ENCODE measurements around the gene TPM2. TPM values are rescaled to one million over a fixed set of nuclear protein-coding genes. Genes with fewer than 3 reads are reported as not detected.

Gene TPM2
- total RNA-seq, 1 donor from 2014 or later = 188 TPM

GRCh38 chr9:35734096-35734495 is 44.4 kb upstream of the TPM2 start:
- Mint-ChIP-seq H3K36me3 (ENCODE audit: unreplicated experiment) (no peaks in the 10 kb centered on the region), H3K27me3 (ENCODE audit: unreplicated experiment) (peaks cover 2% of the 10 kb centered on the region), H3K4me3 (ENCODE audit: unreplicated experiment) (no peak overlapping the region), H3K9me3 (ENCODE audit: unreplicated experiment) (peaks cover 7% of the 10 kb centered on the region), H3K4me1 (ENCODE audit: low read depth, unreplicated experiment) (peaks cover 7% of the 10 kb centered on the region), H3K27ac (ENCODE audit: unreplicated experiment) (no peak overlapping the region)
- TF ChIP-seq, protein P1, sequence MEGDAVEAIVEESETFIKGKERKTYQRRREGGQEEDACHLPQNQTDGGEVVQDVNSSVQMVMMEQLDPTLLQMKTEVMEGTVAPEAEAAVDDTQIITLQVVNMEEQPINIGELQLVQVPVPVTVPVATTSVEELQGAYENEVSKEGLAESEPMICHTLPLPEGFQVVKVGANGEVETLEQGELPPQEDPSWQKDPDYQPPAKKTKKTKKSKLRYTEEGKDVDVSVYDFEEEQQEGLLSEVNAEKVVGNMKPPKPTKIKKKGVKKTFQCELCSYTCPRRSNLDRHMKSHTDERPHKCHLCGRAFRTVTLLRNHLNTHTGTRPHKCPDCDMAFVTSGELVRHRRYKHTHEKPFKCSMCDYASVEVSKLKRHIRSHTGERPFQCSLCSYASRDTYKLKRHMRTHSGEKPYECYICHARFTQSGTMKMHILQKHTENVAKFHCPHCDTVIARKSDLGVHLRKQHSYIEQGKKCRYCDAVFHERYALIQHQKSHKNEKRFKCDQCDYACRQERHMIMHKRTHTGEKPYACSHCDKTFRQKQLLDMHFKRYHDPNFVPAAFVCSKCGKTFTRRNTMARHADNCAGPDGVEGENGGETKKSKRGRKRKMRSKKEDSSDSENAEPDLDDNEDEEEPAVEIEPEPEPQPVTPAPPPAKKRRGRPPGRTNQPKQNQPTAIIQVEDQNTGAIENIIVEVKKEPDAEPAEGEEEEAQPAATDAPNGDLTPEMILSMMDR (IDR thresholded peaks at IDR 0.05; ENCODE audit: partially characterized antibody, unreplicated experiment) = no peak
- no peak for DNase-seq

GRCh38 chr9:35732800-35733541 is 43.2 kb upstream of the TPM2 start:
- H3K36me3 Mint-ChIP-seq (ENCODE audit: unreplicated experiment) = no peaks in the 10 kb centered on the region
- H3K4me1 Mint-ChIP-seq (ENCODE audit: low read depth, unreplicated experiment) = peaks cover 7% of the 10 kb centered on the region
- H3K27ac Mint-ChIP-seq (ENCODE audit: unreplicated experiment) = peak overlapping the region; percentile 89
- peaks cover 2% of the 10 kb centered on the region for H3K27me3 Mint-ChIP-seq (ENCODE audit: unreplicated experiment)
- no peak for DNase-seq
- peak overlapping the region; percentile 97 for H3K4me3 Mint-ChIP-seq (ENCODE audit: unreplicated experiment)
- peaks cover 4% of the 10 kb centered on the region for H3K9me3 Mint-ChIP-seq (ENCODE audit: unreplicated experiment)
- TF ChIP-seq, protein P1 (IDR thresholded peaks at IDR 0.05; ENCODE audit: partially characterized antibody, unreplicated experiment) = no peak

DNA sequence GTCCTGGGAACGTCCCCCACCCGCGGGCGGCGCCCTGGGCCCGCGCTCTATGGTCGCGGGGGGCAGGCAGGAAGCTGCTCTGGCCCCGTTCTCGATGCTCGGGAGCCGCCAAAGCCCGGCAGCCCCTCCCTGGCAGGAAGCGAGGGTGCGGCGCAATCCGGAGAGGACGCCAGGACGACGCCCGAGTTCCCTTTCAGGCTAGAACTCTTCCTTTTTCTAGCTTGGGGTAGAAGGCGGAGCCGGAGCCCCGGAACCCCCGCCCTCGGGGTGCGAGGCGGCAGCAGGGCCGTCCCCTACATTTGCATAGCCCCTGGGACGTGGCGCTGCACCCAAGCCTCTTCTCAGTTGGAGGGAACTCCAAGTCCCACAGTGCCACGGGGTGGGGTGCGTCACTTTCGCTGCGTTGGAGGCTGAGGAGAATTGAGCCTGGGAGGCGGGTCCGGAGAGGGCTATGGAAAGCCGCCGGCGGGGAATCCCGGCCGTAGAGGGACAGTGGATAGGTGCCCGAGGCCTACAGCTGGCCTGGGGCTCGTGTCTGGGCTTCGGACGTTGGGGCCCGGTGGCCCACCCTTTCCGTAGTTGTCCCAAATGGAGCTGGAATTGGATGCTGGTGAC is 42.6 kb upstream of the TPM2 start, which contains the start of the genes CREB3 and TLN1:
TSS of gene CREB3 (plus strand) at position 482 of the 615 bp plus-strand sequence. CDS start at position 589, 107 bp downstream.
TSS of gene TLN1 (minus strand) at position 11 of the 615 bp plus-strand sequence. CDS start 6,501 bp downstream, outside the sequence.
- peaks cover 4% of the 10 kb centered on the region for H3K9me3 Mint-ChIP-seq (ENCODE audit: unreplicated experiment)
- H3K4me1 Mint-ChIP-seq (ENCODE audit: low read depth, unreplicated experiment) = peaks cover 7% of the 10 kb centered on the region
- peak; percentile 97 for DNase-seq
- TF ChIP-seq, protein P1 (IDR thresholded peaks at IDR 0.05; ENCODE audit: partially characterized antibody, unreplicated experiment) = no peak
- peak within 1 kb of the TSS; percentile 89 for H3K27ac Mint-ChIP-seq (ENCODE audit: unreplicated experiment)
- no peaks in the 10 kb centered on the region for H3K36me3 Mint-ChIP-seq (ENCODE audit: unreplicated experiment)
- H3K4me3 Mint-ChIP-seq (ENCODE audit: unreplicated experiment) = peak within 1 kb of the TSS; percentile 97
- H3K27me3 Mint-ChIP-seq (ENCODE audit: unreplicated experiment) = peaks cover 2% of the 10 kb centered on the region

DNA sequence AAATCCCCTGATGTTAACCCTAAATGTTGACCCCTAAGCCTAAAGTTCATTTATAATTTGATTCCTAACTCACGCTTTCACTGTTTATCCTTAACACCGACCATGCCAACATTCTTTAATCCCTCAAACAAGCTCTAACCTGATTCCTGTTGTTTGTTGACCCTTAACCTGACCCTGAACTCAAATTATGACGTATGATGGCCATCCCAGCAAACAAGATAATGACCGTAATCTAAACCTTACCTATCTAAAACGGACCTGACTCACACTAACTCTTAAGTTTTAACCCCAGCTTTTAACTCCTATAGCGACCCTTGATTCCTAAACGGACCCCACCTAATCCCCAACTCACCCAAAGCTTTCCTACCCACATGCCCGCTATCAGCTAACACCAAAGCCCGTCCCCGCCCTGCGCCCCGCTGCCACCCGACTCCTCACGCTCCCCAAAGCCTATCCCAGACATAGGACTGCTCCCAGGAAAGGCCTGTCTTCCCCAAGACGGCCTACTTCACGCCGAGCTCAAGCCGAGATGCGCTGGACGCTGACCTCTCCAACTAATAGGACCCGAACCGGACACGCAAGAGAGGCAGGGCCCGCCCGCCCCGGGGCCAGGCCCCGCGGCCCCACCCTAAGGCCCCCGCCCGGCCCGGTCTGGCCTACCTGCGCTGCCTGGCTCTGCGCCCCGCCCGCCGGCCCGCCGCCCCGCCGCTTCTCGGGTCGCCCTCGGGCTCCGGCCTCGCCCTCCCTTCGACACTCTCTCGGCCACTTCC is 41.9 kb upstream of the TPM2 start:
- TF ChIP-seq, protein P1 (IDR thresholded peaks at IDR 0.05; ENCODE audit: partially characterized antibody, unreplicated experiment) = no peak
- Mint-ChIP-seq H3K9me3 (ENCODE audit: unreplicated experiment) (peaks cover 4% of the 10 kb centered on the region), H3K36me3 (ENCODE audit: unreplicated experiment) (no peaks in the 10 kb centered on the region), H3K4me1 (ENCODE audit: low read depth, unreplicated experiment) (peaks cover 7% of the 10 kb centered on the region), H3K27me3 (ENCODE audit: unreplicated experiment) (peaks cover 2% of the 10 kb centered on the region), H3K27ac (ENCODE audit: unreplicated experiment) (peak overlapping the region; percentile 81), H3K4me3 (ENCODE audit: unreplicated experiment) (peak overlapping the region; percentile 97)
- DNase-seq = no peak

All from glutamatergic neuron (in vitro differentiated cells).